B cell (primary cell): Measurements from ENCODE around the gene ISOC2. TPM values are rescaled to one million over a fixed set of nuclear protein-coding genes. Genes with fewer than 3 reads are reported as not detected.

Experiments
- ATAC-seq: fragments of 200-7000 bp; cut with Tn5 transposase; one replicate; pipeline ENCODE4 v1.10.0; 2021; ENCODE audit warnings: low read depth, mild to moderate bottlenecking, moderate number of reproducible peaks, moderate library complexity
- CTCF ChIA-PET: fragments of 350-600 bp; sonication (Branson Sonifier 250); formaldehyde crosslinking; loops from one replicate; lab custom pipeline; 2021; ENCODE audit warnings: antibody characterized with exemption, inconsistent platforms; lab: Charles Lee
- POLR2A ChIA-PET: fragments of 350-600 bp; sonication (Branson Sonifier 250); formaldehyde crosslinking; loops from one replicate; lab custom pipeline; 2021; ENCODE audit warnings: antibody characterized with exemption; lab: Charles Lee
- DNase-seq: peaks from one replicate; pipeline ENCODE4 v3.0.0; 2013
- H2AFZ ChIP-seq: 2 replicates; pipeline ENCODE4 v1.6.1; 2012; ENCODE audit warnings: mild to moderate bottlenecking, low read depth, low read length; ENCODE audit not compliant: insufficient read depth, poor library complexity, severe bottlenecking
- H3K27ac ChIP-seq, 2 donors: 1 replicate in 1 of 2; 2 replicates in 1 of 2; pipeline ENCODE4 v1.5.1; 2012 to 2013; ENCODE audit warnings: low read length in 2 of 2, mild to moderate bottlenecking in 2 of 2, moderate library complexity in 1 of 2
- H3K27me3 ChIP-seq, 4 experiments: fragments of 200-600 bp in 1 of 4; sonication (generic) in 1 of 4; replicated peaks in 1 of 4; 1 replicate in 2 of 4; 2 replicates in 2 of 4; pipeline versions ENCODE4 v1.6.1 to v1.7.0; 2013 to 2016; ENCODE audit warnings: low read length in 3 of 4, mild to moderate bottlenecking in 2 of 4, mixed read lengths in 1 of 4, moderate library complexity in 1 of 4; ENCODE audit not compliant: insufficient read depth in 4 of 4, control insufficient read depth in 3 of 4; ENCODE audit errors: control extremely low read depth in 1 of 4
- H3K36me3 ChIP-seq, 2 experiments: replicated peaks in 1 of 2; 1 replicate in 1 of 2; 2 replicates in 1 of 2; pipeline versions ENCODE4 v1.6.1 to v1.7.1; 2013; ENCODE audit warnings: low read length in 1 of 2; ENCODE audit not compliant: insufficient read depth in 2 of 2, control insufficient read depth in 1 of 2; ENCODE audit errors: control extremely low read depth in 1 of 2, extremely low read depth in 1 of 2
- H3K4me1 ChIP-seq, 2 donors: fragments of 200-600 bp in 1 of 2; sonication (generic) in 1 of 2; 1 replicate in 1 of 2; 2 replicates in 1 of 2; pipeline versions ENCODE4 v1.5.1 to v1.6.1; 2013 to 2017; ENCODE audit warnings: low read length in 2 of 2; ENCODE audit not compliant: control insufficient read depth in 2 of 2, insufficient read depth in 2 of 2
- H3K4me2 ChIP-seq: replicated peaks from 2 replicates; pipeline ENCODE3; 2012; ENCODE audit warnings: mild to moderate bottlenecking, low read depth, low read length; ENCODE audit not compliant: poor library complexity, severe bottlenecking
- H3K4me3 ChIP-seq, 5 experiments: fragments of 200-600 bp in 1 of 5; sonication (generic) in 1 of 5; 1 replicate in 3 of 5; 2 replicates in 2 of 5; pipeline versions ENCODE4 v1.5.1 to v1.7.0; 2011 to 2016; ENCODE audit warnings: low read length in 4 of 5, mild to moderate bottlenecking in 4 of 5, low read depth in 2 of 5, control low read depth in 1 of 5, moderate library complexity in 1 of 5; ENCODE audit not compliant: insufficient read depth in 1 of 5; ENCODE audit errors: control extremely low read depth in 1 of 5, extremely low read depth in 1 of 5
- H3K79me2 ChIP-seq: fragments of 200-600 bp; sonication (generic); one replicate; pipeline ENCODE4 v1.6.0; 2016; ENCODE audit warnings: low read length; ENCODE audit not compliant: control insufficient read depth, insufficient read depth
- H3K9ac ChIP-seq: fragments of 200-600 bp; sonication (generic); 2 replicates; pipeline ENCODE4 v1.6.1; 2017; ENCODE audit warnings: mild to moderate bottlenecking, low read length, moderate library complexity
- H3K9me3 ChIP-seq, 3 donors: one replicate each; pipeline versions ENCODE4 v1.6.1 to v1.7.1; 2013; ENCODE audit warnings: low read length in 2 of 3; ENCODE audit not compliant: control insufficient read depth in 2 of 3, insufficient read depth in 1 of 3; ENCODE audit errors: control extremely low read depth in 1 of 3
- H4K20me1 ChIP-seq: 2 replicates; pipeline ENCODE4 v1.6.0; 2012; ENCODE audit warnings: mild to moderate bottlenecking, low read length; ENCODE audit not compliant: insufficient read depth, control insufficient read depth, poor library complexity, severe bottlenecking
- H3K27ac Mint-ChIP-seq: one replicate; pipeline ENCODE4 v1.8.0; 2021; ENCODE audit warnings: mixed read lengths
- H3K27me3 Mint-ChIP-seq: one replicate; pipeline ENCODE4 v1.8.0; 2021; ENCODE audit warnings: mixed read lengths
- H3K4me1 Mint-ChIP-seq: one replicate; pipeline ENCODE4 v1.8.0; 2021; ENCODE audit warnings: mixed read lengths
- H3K4me3 Mint-ChIP-seq: one replicate; pipeline ENCODE4 v1.8.0; 2021; ENCODE audit warnings: mixed read lengths
- H3K9me3 Mint-ChIP-seq: one replicate; pipeline ENCODE4 v1.8.0; 2022; ENCODE audit warnings: mixed read lengths; ENCODE audit not compliant: insufficient read depth
- CTCF ChIP-seq: fragments of 200-600 bp; IDR thresholded peaks from one replicate; pipeline ENCODE4 v1.8.0; 2022; ENCODE audit warnings: antibody characterized with exemption, mild to moderate bottlenecking
- EZH2 ChIP-seq: IDR thresholded peaks from 2 replicates; pipeline ENCODE4 v1.6.1; 2012; ENCODE audit warnings: borderline replicate concordance, low read depth, mild to moderate bottlenecking, moderate library complexity, low read length; ENCODE audit not compliant: insufficient read depth, poor library complexity, severe bottlenecking
- WGBS: methylation state at CpG from one replicate; pipeline ENCODE4 v1.1.5; 2013; ENCODE audit warnings: missing lambda C conversion rate; ENCODE audit not compliant: insufficient coverage; 5-methylcytosine and 5-hydroxymethylcytosine counted together
- intact Hi-C: fragments of 100-400 bp; cut with micrococcal nuclease; formaldehyde crosslinking; loops from one replicate; pipeline ENCODE4 v1.10.0; 2022
- polyA plus RNA-seq: library from polyadenylated mRNA; depleted of rRNA; stranded (reverse); fragments of >200 nt; gene quantifications from 2 replicates; pipeline ENCODE4 v1.2.3, GENCODE V29; 2012
- total RNA-seq, 2 donors: library from RNA; stranded (reverse); fragments of 120-200 nt in 1 of 2; gene quantifications; 1 replicate in 1 of 2; 2 replicates in 1 of 2; pipeline versions ENCODE4 v1.2.3 to v1.2.4, GENCODE V29; 2013 to 2022

Gene ISOC2
- total and polyA plus RNA-seq, 2 donors (not counting 1 experiment from before 2014, with no cell fraction given) = 10.0 to 27.6 TPM

GRCh38 chr19:55465460-55466240 is 4.2 kb upstream of the ISOC2 start:
- CTCF ChIA-PET = interaction anchor here (2.0 to 4.1 kb wide), 5 partner anchors 11 to 166 kb away, joined by 5 to 70 read pairs (median 34); partner anchors contain the start of genes SSC5D, ZNF628 and ZNF865
- no peak overlapping the region for H3K27ac Mint-ChIP-seq

More at GRCh38 chr19:55465460-55466240, 4.2 kb upstream of the ISOC2 start:
- peaks cover 16% of the 10 kb centered on the region for H3K4me1 Mint-ChIP-seq
- H2AFZ ChIP-seq = no peak overlapping the region
- H3K36me3 ChIP-seq = no peaks in the 10 kb centered on the region
- H3K27ac ChIP-seq = no peak overlapping the region
- no peak overlapping the region for H3K4me2 ChIP-seq
- H3K9ac ChIP-seq = no peak overlapping the region
- ATAC-seq (no peak), DNase-seq (no peak)
- intact Hi-C loops = no loop called here
- no peaks in the 10 kb centered on the region for H3K79me2 ChIP-seq
- no peak for TF ChIP-seq CTCF
- TF ChIP-seq EZH2 = no peak
- peaks cover 13 to 19% of the 10 kb centered on the region in 2 donors for H3K4me1 ChIP-seq
- H3K4me3 Mint-ChIP-seq = no peak overlapping the region
- no peaks in the 10 kb centered on the region for H3K9me3 Mint-ChIP-seq
- H3K9me3 ChIP-seq = peaks cover 0 to 3% (median 0%) of the 10 kb centered on the region in 3 donors
- POLR2A ChIA-PET = no interaction called here
- H3K27me3 Mint-ChIP-seq = no peaks in the 10 kb centered on the region
- no peaks in the 10 kb centered on the region for H3K27me3 ChIP-seq
- 94% methylated on average over 7 of the region's 11 CpGs for WGBS
- no peaks in the 10 kb centered on the region for H4K20me1 ChIP-seq
- H3K4me3 ChIP-seq = no peak overlapping the region
